ENCODE measurements around the gene DUSP28.

GRCh38 chr2:240596080-240596460 is 35.9 kb downstream of the DUSP28 start:
- no peak for TF ChIP-seq ZNF253 (CRISPR knock-in tag; IDR thresholded peaks at IDR 0.05; ENCODE audit: borderline replicate concordance)
- TF ChIP-seq HMGXB4 (CRISPR knock-in tag; IDR thresholded peaks at IDR 0.05; ENCODE audit: borderline replicate concordance in 1 of 2, low read depth in 1 of 2) = no peak
- no peak for TF ChIP-seq ZFP90 (CRISPR knock-in tag; IDR thresholded peaks at IDR 0.05; ENCODE audit: borderline replicate concordance)
- TF ChIP-seq BRCA1 (CRISPR knock-in tag; IDR thresholded peaks at IDR 0.05) = no peak
- no peak for TF ChIP-seq EZH2 (conservative IDR thresholded peaks at IDR 0.05; ENCODE audit: low read depth, low read length)
- TF ChIP-seq GABPA (IDR thresholded peaks at IDR 0.05; ENCODE audit: low read depth, low read length) = no peak
- no peak for TF ChIP-seq GABPA (CRISPR knock-in tag; IDR thresholded peaks at IDR 0.05; ENCODE audit: low read depth)
- TF ChIP-seq CTCF (CRISPR knock-in tag; IDR thresholded peaks at IDR 0.05) = no peak
